ENCODE results near the gene DYNC2I2.
"Not testable (repeated sequence)": the region's sequence is repeated elsewhere in the genome, so short reads cannot be mapped to it uniquely, and the experiment has no call there.

Gene DYNC2I2

GRCh38 chr9:128675382-128675781 lies 18.7 kb upstream of the DYNC2I2 start:
- H3K9me3 ChIP-seq (ENCODE audit: insufficient read depth, low read length): no peaks in the 10 kb centered on the region
- no peak overlapping the region for H3K4me3 ChIP-seq (ENCODE audit: insufficient read depth, low read length, poor library complexity, severe bottlenecking)
- no peak overlapping the region for H3K27ac ChIP-seq (ENCODE audit: low read depth, low read length)
- no peak overlapping the region for H3K4me2 ChIP-seq (ENCODE audit: low read depth, low read length, poor library complexity, severe bottlenecking)
- H3K79me2 ChIP-seq (ENCODE audit: insufficient read depth, low read length): peaks cover 6% of the 10 kb centered on the region
- no peak overlapping the region for H2AFZ ChIP-seq (ENCODE audit: low read depth, low read length, severe bottlenecking)
- no peaks in the 10 kb centered on the region for H4K20me1 ChIP-seq (ENCODE audit: low read depth, low read length)
- no peak overlapping the region for H3K9ac ChIP-seq (ENCODE audit: low read length)
- H3K27me3 ChIP-seq (ENCODE audit: low read length): no peaks in the 10 kb centered on the region
- no peaks in the 10 kb centered on the region for H3K36me3 ChIP-seq (ENCODE audit: low read length)
- H3K9me2 ChIP-seq (replicated peaks; ENCODE audit: insufficient read depth, low read length): no peaks in the 10 kb centered on the region
- no peak for TF ChIP-seq EZH2phosphoT487 (conservative IDR thresholded peaks at IDR 0.05; ENCODE audit: low read length)
- no peak for TF ChIP-seq CTCF (IDR thresholded peaks at IDR 0.05; ENCODE audit: insufficient read depth, low read length, poor library complexity, severe bottlenecking)
- H3F3A ChIP-seq (ENCODE audit: insufficient read depth): 0 out of 2 replicates have a peak, but pooled peaks cover 4% of the 10 kb centered on the region

GRCh38 chr9:128669786-128670185 lies 13.1 kb upstream of the DYNC2I2 start:
- TF ChIP-seq EZH2phosphoT487 (conservative IDR thresholded peaks at IDR 0.05; ENCODE audit: low read length) (no peak), CTCF (IDR thresholded peaks at IDR 0.05; ENCODE audit: insufficient read depth, low read length, poor library complexity, severe bottlenecking) (no peak)
- Histone ChIP-seq H3K27me3 (ENCODE audit: low read length) (no peaks in the 10 kb centered on the region), H3K9me2 (replicated peaks; ENCODE audit: insufficient read depth, low read length) (no peaks in the 10 kb centered on the region), H3K36me3 (ENCODE audit: low read length) (no peaks in the 10 kb centered on the region), H3K4me3 (ENCODE audit: insufficient read depth, low read length, poor library complexity, severe bottlenecking) (no peak overlapping the region), H3K79me2 (ENCODE audit: insufficient read depth, low read length) (no peaks in the 10 kb centered on the region), H3K9me3 (ENCODE audit: insufficient read depth, low read length) (no peaks in the 10 kb centered on the region), H2AFZ (ENCODE audit: low read depth, low read length, severe bottlenecking) (no peak overlapping the region), H3K9ac (ENCODE audit: low read length) (no peak overlapping the region), H3F3A (ENCODE audit: insufficient read depth) (no peaks in the 10 kb centered on the region), H3K4me2 (ENCODE audit: low read depth, low read length, poor library complexity, severe bottlenecking) (no peak overlapping the region), H4K20me1 (ENCODE audit: low read depth, low read length) (no peaks in the 10 kb centered on the region), H3K27ac (ENCODE audit: low read depth, low read length) (no peak overlapping the region)

DNA sequence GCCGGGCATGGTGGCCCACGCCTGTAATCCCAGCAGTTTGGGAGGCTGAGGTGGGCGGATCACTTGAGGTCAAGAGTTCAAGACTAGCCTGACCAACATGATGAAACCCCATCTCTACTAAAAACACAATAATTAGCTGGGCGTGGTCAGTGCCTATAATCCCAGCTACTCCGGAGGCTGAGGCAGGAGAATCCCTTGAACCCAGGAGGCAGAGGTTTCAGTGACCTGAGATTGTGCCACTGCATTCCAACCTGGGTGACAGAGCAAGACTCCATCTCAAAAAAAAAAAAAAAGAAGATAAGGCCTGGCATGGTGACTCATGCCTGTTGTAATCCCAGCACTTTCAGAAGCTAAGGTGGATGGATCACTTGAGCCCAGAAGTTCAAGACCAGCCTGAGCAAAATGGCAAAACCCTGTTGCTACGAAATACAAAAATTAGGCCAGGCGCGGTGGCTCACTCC lies 9.9 kb upstream of the DYNC2I2 start:
- not testable (repeated sequence) for H3K79me2 ChIP-seq (ENCODE audit: insufficient read depth, low read length); H3K36me3 ChIP-seq (ENCODE audit: low read length); H3K4me3 ChIP-seq (ENCODE audit: insufficient read depth, low read length, poor library complexity, severe bottlenecking); H3K9ac ChIP-seq (ENCODE audit: low read length); H3K27me3 ChIP-seq (ENCODE audit: low read length); H3F3A ChIP-seq (ENCODE audit: insufficient read depth); H2AFZ ChIP-seq (ENCODE audit: low read depth, low read length, severe bottlenecking); H3K4me2 ChIP-seq (ENCODE audit: low read depth, low read length, poor library complexity, severe bottlenecking); H3K27ac ChIP-seq (ENCODE audit: low read depth, low read length); H3K9me2 ChIP-seq (replicated peaks; ENCODE audit: insufficient read depth, low read length); H4K20me1 ChIP-seq (ENCODE audit: low read depth, low read length); H3K9me3 ChIP-seq (ENCODE audit: insufficient read depth, low read length)

GRCh38 chr9:128657796-128658195 lies 1.1 kb upstream of the DYNC2I2 start:
- Histone ChIP-seq H2AFZ (ENCODE audit: low read depth, low read length, severe bottlenecking) (no peak overlapping the region), H4K20me1 (ENCODE audit: low read depth, low read length) (no peaks in the 10 kb centered on the region), H3K79me2 (ENCODE audit: insufficient read depth, low read length) (0 out of 2 replicates have a peak, but pooled peaks cover 3% of the 10 kb centered on the region), H3K9me3 (ENCODE audit: insufficient read depth, low read length) (no peaks in the 10 kb centered on the region), H3K9ac (ENCODE audit: low read length) (no peak overlapping the region), H3K27me3 (ENCODE audit: low read length) (no peaks in the 10 kb centered on the region), H3K9me2 (replicated peaks; ENCODE audit: insufficient read depth, low read length) (no peaks in the 10 kb centered on the region), H3K27ac (ENCODE audit: low read depth, low read length) (no peak overlapping the region), H3K4me2 (ENCODE audit: low read depth, low read length, poor library complexity, severe bottlenecking) (no peak overlapping the region), H3K36me3 (ENCODE audit: low read length) (no peaks in the 10 kb centered on the region), H3K4me3 (ENCODE audit: insufficient read depth, low read length, poor library complexity, severe bottlenecking) (no peak overlapping the region), H3F3A (ENCODE audit: insufficient read depth) (peaks cover 24% of the 10 kb centered on the region; the same call in 1 of the 2 replicates)
- TF ChIP-seq EZH2phosphoT487 (conservative IDR thresholded peaks at IDR 0.05; ENCODE audit: low read length) (no peak), CTCF (IDR thresholded peaks at IDR 0.05; ENCODE audit: insufficient read depth, low read length, poor library complexity, severe bottlenecking) (no peak)
